ENCODE data around the gene SP140L.
"Not testable (repeated sequence)": the region's sequence is repeated elsewhere in the genome, so short reads cannot be mapped to it uniquely, and the experiment has no call there.

DNA sequence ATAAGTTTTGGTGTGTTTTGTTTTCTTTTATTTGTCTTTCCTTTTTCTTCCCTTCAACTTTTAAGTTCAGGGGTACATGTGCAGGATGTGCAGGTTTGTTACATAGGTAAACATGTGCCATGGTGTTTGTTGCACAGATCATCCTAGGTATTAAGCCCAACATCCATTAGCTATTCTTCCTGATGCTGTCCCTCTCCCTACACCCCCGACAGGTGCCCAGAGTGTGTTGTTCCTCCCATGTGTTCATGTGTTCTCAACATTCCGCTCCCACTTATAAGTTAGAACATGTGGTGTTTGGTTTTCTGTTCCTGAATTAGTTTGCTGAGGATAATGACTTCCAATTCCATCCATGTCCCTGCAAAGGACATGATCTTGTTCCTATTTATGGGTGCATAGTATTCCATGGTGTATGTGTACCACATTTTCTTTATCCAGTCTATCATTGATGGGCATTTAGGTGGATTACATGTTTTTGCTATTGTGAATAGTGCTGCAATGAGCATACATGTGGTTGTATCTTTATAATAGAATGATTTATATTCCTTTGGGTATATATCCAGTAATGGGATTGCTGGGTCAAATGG lies 16.1 kb downstream of the SP140L start:
- TF ChIP-seq, protein P1, sequence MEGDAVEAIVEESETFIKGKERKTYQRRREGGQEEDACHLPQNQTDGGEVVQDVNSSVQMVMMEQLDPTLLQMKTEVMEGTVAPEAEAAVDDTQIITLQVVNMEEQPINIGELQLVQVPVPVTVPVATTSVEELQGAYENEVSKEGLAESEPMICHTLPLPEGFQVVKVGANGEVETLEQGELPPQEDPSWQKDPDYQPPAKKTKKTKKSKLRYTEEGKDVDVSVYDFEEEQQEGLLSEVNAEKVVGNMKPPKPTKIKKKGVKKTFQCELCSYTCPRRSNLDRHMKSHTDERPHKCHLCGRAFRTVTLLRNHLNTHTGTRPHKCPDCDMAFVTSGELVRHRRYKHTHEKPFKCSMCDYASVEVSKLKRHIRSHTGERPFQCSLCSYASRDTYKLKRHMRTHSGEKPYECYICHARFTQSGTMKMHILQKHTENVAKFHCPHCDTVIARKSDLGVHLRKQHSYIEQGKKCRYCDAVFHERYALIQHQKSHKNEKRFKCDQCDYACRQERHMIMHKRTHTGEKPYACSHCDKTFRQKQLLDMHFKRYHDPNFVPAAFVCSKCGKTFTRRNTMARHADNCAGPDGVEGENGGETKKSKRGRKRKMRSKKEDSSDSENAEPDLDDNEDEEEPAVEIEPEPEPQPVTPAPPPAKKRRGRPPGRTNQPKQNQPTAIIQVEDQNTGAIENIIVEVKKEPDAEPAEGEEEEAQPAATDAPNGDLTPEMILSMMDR (IDR thresholded peaks at IDR 0.05): not testable (repeated sequence)
- TF ChIP-seq POLR2AphosphoS5, POLR2A (IDR thresholded peaks at IDR 0.05): not testable (repeated sequence)

Measured in prostate gland (tissue), 2 donors.